HCEC 1CT (cell line): ENCODE measurements around the gene ANKRD6.
"Not testable (repeated sequence)": the region's sequence is repeated elsewhere in the genome, so short reads cannot be mapped to it uniquely, and the experiment has no call there.

Experiments
- DNase-seq: peaks from one replicate; pipeline ENCODE4 v3.0.0-alpha.2; 2017

Gene ANKRD6

DNA sequence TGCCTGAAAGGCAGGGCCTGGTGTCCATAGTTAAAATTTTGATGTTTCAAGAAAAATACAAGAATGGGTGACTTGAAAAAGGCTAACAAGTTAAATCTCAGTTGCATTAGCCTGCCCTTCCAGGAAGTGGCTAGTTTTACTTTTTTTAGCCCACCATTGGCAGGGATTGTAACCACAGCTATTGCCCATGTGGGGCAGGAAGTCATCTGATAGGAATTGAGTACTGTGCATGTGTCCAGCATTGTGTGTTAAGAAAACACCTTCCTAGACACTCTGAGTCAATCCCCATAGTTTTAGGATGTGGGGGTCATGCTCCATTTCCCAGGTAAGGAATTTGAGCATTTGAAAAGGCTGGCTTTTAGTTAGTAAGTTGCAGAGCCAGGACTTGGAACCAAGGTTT lies 178.7 kb downstream of the ANKRD6 start:
- peak; percentile 9 for DNase-seq

DNA sequence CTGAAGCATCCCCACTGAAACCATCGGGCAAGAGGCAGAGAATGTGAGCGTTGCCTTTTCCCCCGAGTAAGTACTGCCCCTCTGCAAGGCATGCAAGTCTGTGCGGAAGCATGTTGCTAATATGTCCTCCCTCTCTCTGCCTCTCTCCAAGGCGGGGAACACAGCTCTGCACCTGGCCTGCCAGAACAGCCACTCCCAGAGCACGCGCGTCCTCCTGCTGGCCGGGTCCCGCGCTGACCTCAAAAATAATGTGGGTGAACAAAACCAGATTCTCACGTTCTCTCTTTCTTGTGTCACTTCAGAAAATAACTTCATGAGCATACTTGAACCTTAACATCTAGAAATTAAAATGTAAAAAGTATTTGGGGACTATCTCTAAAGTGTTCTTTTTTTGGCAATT lies 179.2 kb downstream of the ANKRD6 start:
- DNase-seq: no peak

DNA sequence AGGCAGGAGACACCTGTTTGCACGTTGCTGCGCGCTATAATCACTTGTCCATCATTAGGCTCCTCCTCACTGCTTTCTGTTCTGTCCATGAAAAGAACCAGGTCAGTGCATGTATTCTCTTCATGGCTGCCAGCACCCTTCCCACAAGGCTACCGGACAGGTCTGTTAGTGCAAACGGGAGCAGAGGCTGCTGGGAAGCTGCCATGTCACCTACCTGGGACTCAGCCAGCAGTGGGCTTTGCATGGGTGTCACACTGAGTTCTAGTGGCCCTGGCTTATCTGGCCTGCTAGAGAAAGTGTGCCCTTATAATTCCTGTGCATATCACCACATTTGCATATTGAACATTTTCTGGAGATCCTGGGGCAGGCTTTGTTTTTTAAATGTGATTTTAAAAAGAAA lies 180.8 kb downstream of the ANKRD6 start:
- no peak for DNase-seq

DNA sequence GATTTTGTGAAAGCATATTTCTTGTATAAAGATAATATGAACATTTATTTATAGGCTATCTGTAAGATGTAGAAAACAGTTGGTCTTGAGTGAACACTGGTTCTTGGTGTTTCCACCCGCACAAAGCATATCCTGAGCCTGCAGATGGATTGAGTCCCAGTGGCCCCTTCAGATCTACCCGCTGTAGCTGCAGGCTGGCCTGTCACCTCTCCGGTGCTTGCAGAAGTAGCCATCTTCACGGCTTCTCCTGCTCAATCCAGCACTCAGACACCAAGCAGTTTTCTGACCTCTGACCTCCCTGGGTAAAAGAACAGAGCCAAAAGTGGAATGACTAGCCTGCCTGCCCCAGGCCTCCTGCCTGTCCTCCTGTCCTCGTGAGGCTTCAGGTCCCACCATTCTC lies 182.9 kb downstream of the ANKRD6 start:
- no peak for DNase-seq

DNA sequence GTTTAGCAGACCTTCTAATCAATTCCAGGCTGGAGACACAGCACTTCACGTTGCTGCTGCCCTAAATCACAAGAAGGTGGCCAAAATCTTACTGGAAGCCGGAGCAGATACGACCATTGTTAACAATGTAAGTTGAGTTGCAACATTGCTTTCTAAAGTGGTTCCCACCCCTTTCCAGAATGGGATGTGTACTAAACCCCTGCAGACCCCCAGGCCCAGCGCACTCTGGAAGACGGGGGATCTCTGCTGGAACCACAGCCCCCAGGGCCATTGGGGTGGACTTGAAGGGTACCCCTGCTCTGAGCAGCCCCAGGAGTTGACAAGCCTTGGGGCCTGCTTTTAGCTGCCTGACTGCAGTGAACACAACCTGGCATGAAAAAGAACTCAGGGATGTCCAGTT lies 183.6 kb downstream of the ANKRD6 start:
- DNase-seq: no peak

DNA sequence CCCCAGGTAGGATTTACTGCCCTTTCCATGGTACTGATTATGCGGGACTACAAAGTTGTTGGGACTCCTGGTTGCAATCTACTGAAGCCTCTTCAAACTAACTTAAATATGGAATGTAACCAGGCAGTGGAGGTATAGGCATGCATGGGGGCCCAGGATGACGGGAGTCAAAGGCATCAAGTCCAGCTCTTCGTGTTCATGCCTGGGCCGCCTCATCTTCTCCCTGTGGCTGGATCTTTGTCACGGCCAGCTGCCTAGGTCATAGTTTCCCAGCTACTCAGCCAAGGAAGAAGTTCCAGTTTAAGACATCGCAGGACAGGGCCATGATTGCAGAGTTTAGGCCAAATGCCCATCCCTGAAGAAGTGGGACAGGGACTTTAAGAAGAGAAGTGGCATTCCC lies 185.1 kb downstream of the ANKRD6 start:
- DNase-seq: no peak

DNA sequence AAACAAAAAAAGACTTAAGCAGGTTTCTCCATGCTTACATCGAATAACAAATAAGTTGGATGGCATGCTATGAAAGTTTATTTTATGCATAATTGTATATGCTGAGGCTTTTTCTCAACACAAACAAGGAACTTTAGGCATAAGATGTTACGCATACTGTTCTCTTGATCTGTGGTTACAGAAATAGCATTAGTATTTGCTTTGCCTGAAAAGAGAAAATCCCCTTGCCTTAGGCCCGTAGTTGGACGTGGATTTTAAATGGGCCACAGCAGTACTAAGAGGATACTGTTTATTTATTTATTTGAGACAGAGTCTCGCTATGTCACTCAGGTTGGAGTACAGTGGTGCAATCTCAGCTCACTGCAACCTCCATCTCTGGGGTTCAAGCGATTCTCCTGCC lies 186.6 kb downstream of the ANKRD6 start:
- no peak for DNase-seq

DNA sequence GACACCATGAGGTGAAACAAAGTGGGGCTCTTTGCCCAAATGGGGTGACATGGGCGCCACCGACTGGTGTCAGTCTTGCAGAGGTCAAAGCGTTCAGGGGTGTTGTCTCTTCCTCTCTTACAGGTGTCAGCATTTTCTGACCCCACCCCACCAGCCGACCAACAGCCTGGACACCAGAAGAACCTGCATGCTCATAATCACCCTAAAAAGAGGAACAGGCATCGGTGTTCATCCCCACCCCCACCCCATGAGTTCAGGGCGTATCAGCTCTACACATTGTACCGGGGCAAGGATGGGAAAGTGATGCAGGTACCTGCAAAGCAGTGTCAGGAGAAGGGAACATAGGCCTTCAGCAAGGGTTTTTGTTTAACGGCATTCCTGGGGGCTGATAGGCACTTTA lies 190.8 kb downstream of the ANKRD6 start:
- DNase-seq: no peak

DNA sequence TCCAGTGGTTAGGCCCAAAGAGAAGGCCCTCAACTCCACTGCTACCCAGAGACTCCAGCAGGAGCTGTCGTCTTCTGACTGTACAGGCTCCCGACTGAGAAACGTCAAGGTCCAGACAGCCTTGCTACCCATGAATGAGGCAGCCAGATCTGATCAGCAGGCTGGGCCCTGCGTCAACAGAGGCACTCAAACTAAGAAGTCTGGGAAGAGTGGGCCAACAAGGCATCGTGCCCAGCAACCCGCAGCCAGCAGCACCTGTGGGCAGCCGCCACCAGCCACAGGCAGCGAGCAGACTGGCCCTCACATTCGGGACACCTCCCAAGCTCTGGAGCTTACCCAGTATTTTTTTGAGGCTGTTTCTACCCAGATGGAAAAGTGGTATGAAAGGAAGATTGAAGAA lies 197.5 kb downstream of the ANKRD6 start:
- no peak for DNase-seq

DNA sequence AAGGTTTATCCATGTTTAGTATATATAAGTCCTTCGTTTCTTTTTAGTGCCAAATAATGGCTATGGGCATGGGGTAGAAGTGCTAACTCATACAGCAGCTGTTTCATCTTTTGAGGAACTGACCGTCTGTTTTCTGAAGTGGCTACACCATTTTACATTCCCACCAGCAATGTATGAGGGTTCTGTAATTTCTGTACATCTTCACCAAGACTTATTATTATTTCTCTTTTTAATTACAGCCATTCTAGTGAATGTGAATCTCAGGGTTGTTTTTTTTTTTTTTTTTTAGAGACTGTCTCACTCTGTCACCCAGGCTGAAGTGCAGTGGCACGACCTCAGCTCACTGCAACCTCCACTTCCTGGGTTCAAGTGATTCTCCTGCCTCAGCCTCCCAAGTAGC lies 203.5 kb downstream of the ANKRD6 start:
- DNase-seq: not testable (repeated sequence)

DNA sequence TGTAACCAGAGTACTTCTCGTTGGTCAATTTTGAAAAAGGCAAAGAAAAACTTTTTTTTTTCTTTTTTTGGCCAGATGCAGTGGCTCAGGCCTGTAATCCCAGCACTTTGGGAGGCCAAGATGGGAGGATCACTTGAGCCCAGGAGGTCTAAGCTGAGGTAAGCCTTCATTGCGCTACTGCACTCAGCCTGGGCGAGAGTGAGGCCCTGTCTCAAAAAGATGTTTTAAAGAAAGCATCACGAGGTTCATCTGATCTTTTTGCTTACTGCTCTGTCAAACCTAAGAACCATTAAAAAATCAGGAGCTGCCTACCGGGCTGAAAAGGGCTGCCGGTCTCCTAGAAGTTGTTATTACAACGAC lies 205.0 kb downstream of the ANKRD6 start:
- no peak for DNase-seq

DNA sequence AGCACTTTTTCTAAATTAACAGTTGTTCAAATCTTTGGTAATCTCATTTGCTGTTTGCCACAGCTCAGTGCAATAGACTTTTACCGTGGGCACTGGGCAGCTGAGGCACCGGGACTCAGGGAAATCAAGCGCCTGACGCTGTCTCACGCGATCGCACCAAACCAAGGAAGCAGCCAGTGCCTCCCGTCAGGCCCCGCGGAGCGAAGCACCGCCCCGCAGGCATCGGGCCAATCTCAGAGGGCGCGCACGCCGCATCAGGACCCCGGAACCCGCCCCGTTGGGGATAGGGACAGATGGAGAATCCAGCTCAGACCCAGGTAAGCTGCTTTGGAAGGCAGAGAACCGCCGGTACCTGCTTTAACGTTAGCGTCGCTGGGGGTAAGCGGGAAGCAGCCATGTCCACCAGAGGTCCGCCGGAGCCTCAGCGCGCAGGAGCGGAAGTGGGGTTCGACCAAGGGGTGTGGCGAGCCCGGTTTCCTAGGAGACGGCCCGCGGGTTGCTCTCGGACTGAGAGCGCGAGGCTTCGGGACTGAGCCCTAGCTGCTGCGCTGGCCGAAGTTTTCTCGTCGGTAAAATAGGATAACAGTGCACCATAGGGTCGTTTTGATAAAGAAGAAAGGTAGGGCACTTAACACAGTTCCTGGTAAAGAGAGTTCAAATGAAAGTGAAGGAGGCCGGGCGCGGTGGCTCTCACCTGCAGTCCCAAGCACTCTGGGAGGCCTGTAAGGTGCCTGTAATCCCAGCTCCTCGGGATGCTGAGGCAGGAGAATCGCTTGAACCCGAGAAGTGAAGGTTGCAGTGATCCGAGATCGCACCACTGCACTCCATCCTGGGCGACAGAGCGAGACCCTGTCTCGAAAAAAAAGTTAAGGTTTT lies 205.6 kb downstream of the ANKRD6 start, which contains the start of gene LYRM2:
TSS of gene LYRM2 (minus strand) at position 428 of the 876 bp plus-strand sequence. CDS start at position 397, 31 bp downstream.
- DNase-seq: peak; percentile 94

DNA sequence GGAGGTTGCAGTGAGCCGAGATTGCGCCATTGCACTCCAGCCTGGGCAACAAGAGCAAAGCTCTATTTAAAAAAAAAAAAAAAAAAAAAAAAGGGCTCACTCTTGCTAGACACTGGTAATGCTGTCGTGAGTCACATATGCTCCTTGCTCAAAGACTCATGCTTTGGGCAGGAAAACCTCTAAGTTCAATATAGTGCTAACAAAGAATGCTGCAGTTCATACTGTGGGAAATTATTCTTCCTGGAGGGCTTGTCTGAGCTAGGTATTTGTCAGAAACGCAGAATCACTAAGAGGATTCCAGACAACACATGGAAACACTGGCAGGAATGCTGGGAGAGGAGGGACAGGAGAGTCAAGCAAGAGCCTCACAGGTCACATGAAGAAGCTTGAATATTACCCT lies 207.9 kb downstream of the ANKRD6 start:
- no peak for DNase-seq

DNA sequence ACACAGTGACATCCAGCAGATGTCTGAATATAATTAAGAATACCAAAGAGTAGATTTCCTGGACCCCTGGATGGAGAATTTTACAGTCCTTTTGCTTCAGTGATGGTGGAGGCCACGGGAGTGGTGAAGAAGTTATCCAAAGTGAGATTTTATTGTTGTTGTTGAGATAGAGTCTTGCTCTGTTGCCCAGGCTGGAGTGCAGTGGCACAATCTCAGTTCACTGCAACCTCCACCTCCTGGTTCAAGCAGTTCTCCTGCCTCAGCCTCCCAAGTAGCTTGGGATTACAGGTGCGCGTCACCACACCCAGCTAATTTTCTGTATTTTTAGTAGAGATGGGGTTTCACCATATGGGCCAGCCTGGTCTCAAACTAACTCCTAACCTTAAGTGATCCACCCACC lies 208.6 kb downstream of the ANKRD6 start:
- DNase-seq: not testable (repeated sequence)

DNA sequence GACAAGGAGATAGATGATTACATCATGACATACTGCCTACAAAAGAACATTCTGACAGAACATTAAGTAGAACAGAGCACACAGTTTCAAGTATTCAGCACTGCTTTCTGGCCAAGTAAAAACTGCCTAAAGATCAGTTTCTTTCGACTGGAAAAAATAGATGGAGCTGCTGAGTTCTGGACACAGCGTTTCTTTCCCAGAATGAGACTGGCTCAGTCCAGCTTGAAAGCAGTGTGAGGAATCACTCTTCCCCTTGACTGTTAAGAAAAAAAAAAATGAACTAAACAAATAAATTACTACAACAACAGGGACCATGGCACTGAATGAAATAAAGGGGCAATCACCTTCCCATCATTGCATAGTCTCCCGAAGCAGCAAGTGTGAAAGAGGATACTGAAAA lies 210.0 kb downstream of the ANKRD6 start:
- no peak for DNase-seq

DNA sequence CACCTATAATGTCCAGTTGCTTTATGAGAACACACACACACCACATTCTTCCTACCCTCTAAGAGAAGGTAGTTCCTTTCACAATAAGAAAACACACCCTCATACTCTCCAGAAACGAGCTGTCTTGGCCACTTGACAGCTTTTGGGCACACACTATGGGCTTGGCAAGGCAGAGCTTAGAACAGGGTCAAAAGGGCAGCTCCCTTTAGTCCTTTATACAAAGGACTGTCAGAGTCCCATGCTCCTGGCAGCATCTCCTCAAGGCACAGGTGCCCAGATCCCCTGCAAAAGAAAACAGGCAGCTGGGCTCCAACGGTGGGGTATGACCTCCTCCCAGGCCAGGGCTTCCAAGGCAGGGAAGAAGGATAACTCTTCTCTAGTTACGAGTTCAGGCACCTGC lies 210.5 kb downstream of the ANKRD6 start:
- DNase-seq: no peak

DNA sequence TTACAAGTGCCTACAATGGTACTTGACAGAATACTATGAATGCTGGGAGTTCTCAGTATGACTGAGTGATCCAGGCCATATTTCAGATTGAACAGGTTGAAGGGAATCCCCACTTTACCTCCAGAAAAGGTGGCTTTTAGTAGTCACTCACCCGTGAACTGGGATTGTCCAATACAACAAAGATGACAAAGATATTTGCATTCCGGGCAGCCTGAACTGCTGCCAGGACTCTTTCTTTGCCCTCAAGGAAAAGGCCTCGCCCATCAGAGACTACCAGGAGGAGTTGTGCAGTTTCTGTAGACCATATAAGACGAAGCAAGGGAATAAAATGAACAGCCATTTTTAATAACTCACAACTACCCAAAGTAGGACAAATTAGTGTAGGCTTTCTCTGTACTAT lies 211.9 kb downstream of the ANKRD6 start:
- no peak for DNase-seq

DNA sequence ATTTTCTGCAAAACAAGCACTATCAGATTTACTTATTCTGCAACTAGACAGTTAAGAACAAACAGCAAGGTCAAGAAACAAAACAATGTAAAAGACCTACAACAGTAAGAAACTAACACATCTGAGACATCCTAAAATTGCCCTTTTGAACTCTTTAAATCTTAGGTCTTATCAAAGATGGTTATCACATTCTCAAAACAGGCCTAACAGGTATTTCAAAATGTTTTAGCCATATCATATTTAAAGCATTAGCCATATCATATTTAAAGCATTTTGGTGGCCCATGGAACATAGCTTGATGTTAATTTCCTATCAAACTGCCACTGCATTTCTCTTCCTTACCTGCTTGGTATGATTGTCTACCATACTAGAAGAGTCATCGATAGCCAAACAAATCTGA lies 216.7 kb downstream of the ANKRD6 start:
- no peak for DNase-seq

DNA sequence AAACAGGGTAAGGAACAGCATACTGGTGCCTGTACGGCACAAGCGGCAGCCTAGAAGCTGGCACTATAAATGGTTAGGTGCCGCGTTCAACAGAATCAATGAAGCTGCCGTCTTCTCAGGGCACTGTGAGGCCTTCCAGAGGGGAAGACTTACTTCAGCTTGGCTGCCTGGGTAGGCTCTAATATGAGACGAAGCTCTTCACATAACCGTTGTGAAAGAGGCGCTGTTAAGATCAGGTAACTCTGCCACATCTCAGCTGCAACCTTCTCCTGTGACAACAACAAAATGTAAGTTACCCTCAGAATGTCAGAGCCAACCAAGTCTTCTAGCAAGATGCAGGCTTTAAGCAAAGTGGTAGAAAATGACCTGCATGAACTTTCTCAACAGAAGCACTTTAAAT lies 217.6 kb downstream of the ANKRD6 start:
- DNase-seq: no peak

DNA sequence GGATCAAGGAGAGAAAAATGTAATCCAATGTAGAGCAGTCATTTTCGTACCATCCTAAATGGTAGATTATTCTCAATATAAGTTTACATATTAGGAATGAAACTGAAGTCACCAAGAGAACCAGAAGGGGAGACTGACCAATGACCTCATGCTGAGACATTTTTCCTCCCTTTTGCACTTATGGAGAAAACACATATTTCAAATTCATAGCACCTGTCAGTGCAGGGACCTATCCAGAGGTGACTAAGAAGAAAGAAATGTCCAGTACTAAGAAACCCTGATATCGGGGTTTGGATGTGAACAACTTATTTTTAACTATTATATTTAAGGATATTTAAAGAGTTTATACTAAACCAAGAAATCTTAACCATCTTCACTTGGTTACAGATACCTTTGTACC lies 222.2 kb downstream of the ANKRD6 start:
- peak; percentile 55 for DNase-seq

DNA sequence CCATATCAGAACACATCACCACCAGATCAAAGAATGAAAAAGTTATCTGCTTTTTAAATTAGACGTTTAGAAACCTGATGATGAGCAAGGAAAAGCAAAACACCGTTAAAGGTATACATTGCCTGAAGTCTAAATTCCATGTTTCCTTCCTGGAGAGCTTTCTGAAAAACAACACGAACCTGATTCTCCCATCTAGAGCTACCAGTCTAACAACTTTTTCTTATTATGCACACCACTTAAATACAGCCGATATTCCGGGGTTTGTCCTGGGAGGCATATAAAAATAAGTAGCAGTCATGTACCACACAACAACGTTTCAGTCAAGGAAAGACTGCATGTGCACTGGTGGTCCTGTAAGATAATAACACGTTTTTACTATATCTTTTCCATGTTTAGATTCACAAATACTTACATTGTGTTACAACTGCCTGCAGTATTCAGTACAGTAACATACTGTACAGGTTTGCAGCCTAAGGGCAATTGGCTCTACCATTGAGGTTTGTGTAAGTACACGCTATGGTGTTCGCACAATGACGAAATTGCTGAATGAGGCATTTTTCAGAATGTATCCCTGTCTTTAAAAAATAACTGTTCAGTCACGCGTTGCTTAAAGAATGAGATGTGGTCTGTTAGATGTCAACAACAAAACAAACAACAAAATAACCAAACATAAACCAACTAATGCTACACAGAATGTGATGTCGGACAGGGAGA lies 224.7 kb downstream of the ANKRD6 start:
- no peak for DNase-seq

DNA sequence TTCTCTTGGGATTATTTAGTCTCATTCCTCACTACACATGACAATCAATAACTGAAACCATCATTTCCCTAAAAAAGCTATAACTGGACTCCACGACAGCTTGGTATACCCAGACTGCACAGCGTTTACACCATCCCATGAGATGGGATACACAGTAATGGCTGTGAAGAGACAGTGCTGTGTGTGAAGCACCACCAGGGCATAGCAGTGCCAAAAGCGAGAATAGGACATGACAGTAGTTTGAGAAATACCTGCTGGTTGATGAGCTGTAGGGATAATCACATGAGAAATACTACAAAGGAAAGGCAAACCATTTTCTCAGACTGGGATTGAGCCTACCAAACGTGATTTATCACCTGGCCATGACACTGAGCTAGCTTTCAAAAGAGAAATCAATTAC lies 228.0 kb downstream of the ANKRD6 start:
- DNase-seq: no peak

DNA sequence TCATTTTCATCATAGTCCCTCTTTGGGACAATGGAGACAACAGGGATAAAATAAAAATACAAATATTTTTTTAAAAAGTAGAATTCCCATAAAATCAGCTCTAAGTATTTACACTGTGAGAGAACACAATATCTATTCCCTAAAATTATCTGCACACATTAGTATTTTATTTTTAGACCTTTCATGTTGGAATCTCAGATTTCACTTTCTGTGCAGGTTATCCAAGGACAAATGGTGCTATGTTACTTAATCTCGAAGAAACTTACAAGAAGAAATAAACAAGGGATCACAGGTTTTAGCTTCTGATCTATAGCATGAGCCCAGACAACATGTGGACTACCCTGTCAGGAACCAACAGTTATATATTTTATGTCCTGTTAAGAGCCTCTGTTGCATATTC lies 228.6 kb downstream of the ANKRD6 start:
- DNase-seq: no peak

DNA sequence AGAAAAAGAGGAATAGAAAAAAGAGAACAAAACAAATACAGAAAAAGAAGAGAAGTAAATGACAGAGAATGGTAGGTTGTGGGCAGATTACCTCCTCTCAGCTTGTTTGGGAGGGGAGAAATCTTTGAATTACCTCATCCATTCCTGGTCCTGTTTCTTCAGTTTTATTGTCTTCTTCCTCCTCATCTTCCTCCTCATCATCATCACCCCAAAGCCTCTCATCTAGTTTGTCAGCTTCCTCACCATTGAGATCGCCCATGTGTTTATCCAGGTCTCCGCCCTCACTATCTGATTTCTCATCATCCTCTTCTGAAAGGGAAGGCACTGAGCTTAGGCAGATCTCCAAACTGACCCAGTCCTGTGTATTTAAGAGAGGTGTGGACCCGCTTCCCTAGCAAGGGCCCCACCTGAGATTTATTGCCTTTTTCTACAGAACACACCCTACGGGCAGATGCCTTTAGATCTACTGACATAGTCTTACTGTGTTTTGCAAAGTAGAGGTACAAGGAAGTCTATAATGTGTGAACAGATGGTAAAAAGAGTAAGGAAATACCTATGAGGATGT lies 229.8 kb downstream of the ANKRD6 start:
- no peak for DNase-seq
